ENCODE data around the gene AMOTL1. TPM values are rescaled to one million over a fixed set of nuclear protein-coding genes. Genes with fewer than 3 reads are reported as not detected.
"Not testable (repeated sequence)": the region's sequence is repeated elsewhere in the genome, so short reads cannot be mapped to it uniquely, and the experiment has no call there.

The AMOTL1 gene
- polyA plus RNA-seq, 3 donors, result 39.9 to 47.8 (median 45.4) TPM

DNA sequence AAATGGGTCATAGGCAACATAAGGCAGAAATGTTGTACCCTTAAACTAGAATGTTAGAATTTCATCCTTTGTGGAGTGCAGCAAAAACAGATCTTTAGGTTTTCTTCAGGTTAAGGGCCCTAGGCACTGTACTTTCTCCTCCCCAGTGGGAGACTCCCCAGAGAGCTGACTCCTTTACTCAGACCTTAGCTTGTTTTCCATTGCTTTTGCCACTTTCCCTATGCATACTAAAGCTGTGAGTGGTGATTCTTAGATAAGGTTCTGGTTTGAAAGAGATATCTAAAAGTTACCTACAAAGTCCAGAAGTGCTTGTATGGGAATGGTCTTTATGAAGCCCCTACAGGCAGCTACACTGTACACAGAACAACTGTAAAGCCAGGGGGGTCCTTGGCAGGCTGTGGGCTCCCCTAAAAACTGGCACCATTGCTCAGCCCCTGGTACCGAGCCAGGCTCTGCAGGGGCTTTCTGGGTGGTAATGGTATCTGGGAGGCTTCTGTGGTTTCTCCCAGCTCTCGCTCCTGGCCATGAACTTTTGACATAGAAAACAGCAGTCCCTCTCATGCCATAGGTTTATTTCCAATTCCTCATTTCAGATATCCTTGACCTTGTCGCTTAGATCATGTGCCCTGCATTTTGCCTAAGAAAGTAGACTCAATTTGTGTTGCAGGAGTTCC is 23.2 kb downstream of the AMOTL1 start:
- no peak for DNase-seq

DNA sequence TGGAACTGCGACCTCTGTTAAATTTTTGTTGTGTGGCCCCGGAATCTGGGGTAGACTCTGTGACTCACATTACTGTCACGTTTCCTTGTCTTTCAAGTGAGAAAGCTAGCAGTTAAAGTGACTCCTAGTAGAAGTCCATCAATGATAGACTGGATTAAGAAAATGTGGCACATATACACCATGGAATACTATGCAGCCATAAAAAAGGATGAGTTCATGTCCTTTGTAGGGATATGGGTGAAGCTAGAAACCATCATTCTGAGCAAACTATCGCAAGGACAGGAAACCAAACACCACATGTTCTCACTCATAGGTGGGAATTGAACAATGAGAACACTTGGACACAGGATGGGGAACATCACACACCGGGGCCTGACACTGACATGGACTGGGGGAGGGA is 23.8 kb downstream of the AMOTL1 start:
- DNase-seq, result not testable (repeated sequence)

DNA sequence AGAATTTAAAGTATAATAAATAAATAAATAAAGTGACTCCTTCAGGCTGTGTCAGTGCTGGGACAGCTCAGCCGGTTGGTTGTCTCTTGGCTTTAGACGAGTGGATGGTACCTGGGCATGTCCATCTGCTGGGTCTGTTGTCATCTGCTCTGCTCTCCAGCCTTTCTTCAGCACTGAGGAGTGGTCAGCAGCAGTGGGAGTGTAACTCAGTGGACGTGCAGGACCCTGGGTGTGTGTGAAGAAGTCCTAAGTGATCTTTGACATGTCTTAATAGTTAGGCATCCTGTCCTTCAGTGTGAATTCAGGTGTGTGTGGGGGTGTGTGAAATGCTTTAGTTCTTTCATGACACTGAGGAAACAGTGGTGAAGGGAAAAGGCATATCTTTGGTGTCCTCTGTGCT is 24.3 kb downstream of the AMOTL1 start:
- DNase-seq, result no peak

DNA sequence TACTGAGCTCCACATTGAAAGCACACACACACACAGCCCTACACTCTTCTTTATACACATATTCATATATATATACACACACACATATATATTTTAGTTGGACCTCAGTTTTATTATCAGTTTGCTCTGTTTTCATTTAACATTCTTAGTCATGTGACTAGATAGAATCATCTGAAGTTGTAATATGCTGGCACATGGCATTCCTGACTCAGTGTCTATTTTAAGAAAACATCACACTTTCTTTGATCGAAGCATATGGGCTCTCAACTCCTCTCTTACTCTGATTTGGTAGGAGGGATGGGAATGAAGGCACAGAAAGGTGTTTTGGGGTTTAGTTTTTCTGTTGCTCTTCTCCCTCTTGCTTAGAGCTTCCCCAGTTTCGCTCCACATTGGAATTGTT is 24.8 kb downstream of the AMOTL1 start:
- DNase-seq, result no peak

DNA sequence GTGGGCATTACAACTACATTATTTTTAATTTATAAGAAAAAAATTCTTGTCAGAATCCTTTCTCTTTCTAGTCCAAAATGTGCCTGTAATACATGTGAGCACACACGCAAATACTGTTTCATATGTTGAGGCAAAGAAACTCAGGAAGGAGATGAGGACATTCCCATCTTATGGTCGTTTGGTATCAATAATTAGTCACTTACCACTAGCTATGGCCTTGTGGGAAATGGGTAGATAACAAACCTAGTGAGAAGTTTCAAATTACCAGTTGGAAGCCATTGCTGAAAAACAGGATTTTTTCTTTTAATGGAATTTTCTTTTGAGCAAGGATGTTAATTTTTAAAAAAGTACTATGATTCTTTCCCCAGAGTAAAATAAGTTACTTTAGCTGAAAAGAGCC is 25.7 kb downstream of the AMOTL1 start:
- DNase-seq, result no peak

DNA sequence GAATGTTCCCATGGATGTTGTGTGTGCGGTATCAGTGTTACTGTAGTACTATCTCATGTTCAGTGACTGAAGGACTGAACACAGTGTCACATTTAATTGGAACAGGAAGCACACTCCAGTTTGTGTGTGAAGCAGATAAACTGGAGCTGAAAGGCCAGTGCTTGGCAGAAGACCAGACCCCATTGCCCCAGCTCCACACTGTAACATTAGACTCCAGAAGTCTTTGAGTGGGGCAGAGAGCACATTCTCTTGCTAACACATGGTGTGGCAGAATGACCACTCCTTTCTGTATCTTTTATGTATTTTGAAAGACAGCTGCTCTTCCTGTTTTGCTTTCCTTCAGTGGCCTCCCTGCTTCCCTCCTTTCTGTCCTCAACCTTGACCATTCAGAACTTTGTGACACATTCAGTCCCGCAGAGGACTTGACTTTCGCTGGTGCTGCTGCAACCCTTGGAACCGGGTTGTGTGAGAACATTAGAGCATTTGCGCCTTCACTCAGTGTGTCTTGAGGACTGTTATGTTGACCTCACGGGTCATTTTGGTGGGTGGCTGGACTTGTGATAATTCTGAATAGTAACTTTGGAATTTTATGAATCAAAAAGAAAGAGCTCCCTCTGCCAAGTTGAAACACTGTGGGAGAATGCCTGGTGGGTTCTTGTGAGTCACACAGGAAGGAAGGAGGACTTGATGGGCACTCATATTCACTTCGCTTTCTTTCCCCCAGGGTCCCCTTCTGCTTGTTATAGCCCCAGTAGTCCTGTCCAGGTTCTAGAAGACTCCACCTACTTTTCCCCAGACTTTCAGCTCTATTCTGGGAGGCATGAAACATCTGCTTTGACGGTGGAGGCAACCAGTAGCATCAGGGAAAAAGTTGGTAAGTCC is 26.4 kb downstream of the AMOTL1 start:
- DNase-seq, result no peak

DNA sequence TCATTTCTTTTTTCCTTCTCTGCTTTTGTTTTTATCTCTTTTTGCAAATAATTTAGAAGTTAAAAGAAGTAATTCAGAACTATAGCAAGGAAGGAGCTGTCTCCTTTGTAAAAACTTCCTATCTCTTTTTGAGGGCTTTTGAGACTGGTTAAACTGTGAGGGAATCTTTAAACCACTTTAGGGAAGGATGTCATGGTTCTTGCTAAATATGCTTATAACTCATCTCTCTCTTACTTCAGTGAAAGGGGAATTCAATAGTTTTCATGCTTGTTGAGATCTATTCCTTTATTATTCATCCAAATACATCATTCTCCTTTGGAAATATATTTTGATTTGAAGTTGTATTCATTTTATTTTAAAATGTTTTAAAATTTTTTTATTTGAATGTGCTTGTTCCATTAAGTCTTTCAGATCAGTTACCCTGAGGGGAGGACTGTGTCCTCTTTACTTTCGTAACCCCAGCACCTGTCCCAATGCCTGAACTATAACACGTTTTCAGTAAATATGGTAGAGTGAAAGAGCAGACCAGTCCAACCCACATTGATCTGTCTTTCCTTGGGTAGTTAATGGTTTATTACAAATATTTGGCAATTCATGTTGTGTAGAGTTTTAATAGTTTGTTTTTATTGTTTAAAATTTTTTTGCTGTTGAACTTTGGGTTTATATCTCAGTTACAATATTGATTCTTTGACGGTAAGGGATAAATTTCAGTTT is 27.5 kb downstream of the AMOTL1 start:
- DNase-seq, result no peak

DNA sequence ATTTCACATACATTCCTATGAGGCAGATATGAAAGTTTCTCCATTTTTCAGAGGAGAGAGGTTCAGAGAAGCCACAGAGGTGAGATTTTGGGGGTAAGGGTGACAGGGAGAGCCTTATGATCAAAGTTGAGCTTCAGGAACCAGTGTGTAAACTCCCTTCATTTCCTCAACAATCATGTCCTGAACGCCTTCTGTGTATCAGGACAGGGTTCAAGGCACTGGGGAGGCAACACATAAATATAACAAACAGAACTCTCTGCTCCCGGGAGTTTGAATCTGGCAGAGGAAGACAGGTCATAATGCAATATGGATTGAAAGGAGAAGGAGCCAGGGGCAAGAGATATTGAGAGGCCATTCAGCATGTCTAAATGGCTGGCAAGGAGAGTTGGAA is 28.0 kb downstream of the AMOTL1 start:
- DNase-seq, result no peak

DNA sequence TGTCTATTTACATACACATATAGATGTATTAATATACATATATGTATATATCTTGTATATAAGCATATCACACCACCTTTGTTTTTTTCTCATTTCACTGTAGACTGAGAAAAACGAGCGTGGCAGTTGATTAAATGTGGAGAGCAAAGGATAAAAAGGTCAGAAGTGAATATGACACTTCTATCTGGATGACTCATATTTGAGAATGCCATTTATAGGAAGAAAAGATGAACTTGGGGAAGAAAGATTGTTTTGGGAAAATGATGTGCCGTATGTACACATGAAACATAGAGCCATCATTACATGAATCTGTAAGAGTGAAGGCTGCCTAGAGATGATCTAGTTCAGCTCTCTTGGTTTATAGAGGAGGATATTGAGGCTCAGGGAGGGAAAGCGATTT is 28.7 kb downstream of the AMOTL1 start:
- no peak for DNase-seq

DNA sequence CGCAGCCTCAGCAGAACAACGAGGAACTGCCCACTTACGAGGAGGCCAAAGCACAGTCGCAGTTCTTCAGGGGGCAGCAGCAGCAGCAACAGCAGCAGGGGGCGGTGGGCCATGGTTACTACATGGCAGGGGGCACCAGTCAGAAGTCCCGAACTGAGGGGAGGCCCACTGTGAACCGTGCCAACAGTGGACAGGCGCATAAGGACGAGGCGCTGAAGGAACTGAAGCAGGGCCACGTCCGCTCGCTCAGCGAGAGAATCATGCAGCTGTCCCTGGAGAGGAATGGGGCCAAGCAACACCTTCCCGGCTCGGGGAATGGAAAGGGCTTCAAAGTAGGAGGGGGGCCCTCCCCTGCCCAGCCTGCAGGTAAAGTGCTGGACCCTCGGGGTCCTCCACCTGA is 31.6 kb downstream of the AMOTL1 start:
- no peak for DNase-seq

DNA sequence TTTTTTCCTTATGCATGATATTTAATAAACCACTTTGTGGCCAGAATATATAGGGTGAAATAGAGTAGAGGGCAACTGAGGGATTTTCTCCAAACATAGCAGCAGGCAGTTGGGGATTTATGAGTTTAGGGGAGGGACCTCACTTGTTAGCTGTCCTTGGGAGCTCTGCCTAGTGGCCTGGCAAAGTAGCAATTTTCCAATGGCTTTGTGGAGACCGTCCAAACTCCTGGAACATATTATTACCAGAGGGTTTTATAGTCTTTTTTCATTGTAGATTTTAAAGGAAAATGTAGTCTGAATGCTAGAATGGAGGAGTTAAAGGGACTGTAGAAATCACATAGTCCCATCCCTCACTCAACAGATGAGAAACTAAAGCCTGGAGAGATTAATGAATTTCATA is 32.3 kb downstream of the AMOTL1 start:
- no peak for DNase-seq

DNA sequence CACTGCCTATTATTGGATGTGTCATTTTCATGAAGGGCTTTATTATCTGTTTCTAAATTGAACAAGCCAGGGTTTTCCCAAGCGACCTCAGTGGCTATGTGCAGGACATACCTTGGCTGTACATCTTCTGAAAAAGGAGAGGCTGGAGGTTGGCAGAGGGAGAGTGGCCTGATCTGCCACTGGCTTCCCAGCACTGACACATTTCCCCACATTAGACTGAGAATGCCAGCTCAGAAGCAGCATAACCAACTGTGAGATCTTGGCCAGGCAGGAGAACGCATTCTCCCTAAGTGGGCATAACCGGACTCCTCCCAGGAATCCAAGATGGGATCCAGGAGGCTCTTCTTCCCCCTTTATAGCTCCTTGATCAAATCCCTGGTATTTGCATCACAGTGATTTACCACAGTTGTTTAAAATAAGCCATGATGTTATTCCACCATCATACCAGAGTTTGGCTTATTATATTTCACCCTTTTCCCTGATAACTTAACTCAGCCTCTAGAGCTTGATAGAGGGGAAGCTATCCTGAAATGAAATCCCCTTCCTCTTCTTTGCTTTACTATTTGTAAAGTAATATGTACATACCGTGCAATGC is 33.8 kb downstream of the AMOTL1 start:
- no peak for DNase-seq

DNA sequence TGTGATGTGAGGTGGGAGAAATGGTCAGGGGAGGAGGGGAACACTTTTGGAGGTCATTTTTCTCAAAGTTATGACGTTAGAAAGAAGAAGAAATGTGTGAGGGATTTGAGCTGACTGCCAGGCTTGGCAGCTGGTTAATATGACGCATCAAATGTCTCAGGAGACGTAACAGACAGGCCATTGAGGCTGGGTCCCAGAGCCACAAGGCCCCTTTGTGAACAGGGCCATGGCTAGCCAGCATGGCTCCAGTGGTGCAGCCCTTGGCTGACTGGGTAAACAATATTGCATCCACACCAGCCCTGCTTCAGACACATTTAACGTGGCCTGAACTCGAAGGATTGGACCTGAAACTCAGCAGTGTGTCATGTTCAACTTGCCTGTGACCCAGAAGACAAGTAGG is 34.3 kb downstream of the AMOTL1 start:
- DNase-seq, result no peak

DNA sequence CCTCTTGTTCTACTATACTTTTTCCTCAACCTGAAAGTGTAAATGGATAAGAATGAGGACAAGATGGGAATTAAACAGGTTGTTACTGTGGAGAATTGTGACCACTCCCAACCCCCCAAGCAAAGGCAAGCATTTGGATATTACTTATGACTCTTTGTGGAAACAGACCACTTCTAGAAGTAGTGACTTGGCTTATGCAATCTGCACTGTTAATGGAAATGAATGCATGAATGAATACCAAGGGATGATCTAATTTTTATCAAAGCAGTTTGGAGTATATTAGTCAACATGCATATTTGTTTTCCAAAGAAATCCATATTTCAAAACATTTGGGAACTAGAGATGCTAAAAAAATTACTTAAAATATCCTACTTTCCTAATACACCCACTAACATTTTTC is 35.3 kb downstream of the AMOTL1 start:
- no peak for DNase-seq

DNA sequence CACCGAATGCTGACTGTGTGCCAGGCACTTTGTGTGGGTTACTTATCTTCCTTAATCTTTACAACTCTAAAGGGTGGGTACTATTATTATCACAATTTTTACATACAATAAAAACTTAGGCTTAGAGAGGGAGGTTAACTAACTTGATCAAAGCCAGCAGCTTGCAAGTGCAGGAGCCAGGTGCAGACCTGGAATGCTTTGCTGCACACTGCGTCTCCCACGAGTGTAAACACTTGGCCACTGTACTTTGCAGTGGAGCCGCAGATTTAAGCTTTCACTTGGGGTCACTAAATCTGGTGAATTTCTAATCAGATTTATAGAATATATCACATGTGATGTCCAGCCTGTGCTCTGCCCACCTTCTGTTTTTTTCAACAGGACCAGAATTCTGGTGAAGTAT is 36.7 kb downstream of the AMOTL1 start:
- DNase-seq, result no peak

DNA sequence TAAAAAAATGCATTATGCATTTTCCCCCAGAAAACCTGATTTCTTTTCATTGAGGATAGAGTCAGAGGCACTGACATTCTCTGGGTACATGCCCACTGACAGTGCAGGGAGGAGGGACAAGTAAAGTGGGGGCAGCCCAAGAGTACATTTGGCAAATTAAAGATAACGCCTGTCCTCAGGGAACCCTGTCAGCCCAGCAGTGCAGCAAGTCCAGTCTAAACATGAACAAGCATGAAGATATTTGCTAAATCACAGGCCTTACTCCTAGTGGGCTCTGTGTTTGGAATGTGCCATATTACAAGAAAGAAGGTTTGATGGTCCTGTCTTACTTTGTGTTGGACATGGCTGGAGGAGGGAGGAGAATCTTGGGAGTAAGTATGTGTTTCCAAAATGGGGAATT is 37.9 kb downstream of the AMOTL1 start:
- DNase-seq, result no peak

DNA sequence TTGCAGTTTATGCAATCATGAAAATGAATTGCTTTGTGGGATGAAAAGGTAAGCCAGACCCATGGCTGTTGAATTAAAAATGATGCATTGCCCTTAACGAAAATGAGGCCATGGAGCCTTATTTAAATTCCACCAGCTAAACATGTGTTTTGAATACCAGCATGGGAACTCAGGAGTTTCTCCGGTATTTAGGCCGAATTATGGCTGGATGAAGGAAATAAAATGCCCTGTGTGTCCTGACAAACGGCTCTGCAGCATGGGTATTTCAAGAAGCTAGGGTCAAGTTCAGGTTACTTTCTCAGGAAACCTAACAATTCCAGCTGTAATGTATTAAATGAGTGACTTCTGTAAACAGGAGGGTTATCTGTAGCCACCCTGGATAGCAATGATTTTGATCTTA is 38.3 kb downstream of the AMOTL1 start:
- DNase-seq, result no peak

DNA sequence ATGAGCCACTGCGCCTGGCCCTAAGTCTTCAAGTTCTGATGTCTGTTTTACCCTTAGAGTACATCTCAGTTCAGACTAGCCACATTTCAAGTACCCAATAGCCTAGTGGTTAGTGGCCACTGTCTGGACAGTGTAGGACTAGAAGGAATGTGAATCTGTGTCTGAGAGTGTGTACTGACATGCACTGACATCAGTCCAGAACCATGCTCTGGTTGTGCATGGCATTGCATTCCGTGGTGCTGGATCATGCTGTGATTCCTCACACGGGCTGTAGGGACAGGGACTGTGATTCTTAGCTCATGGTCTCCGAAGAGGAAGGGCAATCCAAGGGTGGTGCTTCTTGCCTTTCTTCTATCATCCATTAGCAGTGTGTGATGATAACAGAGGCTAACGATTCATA is 41.1 kb downstream of the AMOTL1 start:
- DNase-seq, result no peak

DNA sequence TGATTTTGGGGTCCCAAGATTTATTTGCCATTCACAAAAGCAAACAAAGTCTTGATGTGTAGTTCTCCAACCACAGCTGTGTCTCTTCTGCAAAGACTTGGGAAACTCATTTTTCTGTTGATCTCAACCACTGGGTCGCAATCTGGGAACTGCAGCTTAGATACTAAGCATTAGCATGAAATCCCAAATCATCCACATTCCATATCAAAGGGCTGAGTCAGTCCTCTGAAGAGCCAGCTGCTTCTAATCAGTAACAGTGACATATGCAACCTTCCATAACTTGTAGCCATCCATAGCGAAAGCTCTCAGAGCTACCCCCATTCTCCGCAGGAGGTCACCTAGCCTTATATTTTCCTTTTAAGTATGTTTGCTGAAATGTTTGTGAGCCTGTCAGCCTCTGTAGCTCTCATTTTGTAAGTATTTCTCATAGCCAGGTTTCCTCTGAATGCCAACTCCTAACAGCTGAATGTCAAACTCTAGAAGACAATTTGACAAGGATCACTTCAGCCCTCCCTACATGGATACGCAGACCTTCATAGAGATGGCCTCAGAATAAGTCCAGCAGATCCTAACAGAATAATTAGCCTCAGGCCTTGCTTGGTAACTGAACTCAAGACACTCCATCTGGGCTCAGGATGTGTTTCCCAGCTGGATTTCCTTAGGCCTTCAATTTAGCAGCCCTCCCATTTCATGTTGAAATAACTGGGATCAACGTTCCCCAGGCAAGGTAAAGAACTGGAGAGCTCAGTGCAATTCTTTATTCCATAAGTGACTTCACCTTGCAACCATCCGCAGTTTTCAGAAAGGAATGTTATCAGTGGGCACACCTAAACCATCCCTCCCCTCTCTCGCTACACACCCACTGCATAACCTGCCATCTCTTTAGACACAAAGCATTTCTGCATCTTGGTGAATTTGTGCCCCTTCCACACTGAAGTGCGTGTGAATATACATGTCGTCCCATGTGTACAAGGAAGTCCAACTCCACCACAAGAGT is 44.9 kb downstream of the AMOTL1 start:
- DNase-seq, result not testable (repeated sequence)

DNA sequence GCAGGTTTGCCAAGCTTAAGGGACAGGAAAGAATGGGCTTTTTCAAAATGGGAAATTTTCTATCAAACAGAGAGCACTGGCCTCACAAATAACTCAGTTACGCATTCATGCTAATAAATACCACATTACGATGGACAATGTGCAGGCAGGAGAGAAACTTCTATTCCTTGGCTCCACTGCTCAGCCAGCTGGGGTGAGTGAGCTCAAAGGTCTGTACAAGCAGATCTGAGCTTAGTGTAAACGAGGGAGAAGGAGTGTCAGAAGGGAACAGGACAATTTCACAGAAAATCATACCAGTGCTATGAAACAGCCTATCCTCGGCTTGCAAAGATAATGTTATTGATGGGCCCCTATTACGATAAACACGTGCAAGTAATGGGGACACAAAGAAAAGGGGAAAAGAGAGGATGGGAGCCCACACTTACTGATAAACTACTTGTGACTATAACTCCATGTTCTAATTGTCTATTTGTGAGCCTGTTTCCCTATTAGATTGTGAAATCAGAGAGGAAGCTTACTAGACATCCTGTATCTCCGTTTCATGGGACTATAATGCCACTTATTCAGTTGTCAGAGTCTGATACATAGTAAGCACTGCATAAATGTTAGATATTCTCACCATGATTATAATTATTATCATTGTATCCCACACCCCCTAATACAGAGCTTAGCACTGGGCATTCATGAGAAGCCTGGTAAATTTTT is 46.3 kb downstream of the AMOTL1 start:
- no peak for DNase-seq

Data from renal pelvis (tissue), 4 donors.